DOHH2 (cell line): ENCODE measurements around the gene SHCBP1L.

ENCODE experiments used
- EZH2phosphoT487 ChIP-seq: fragments of 200-600 bp; sonication (generic); IDR thresholded peaks from 2 replicates; pipeline ENCODE4 v1.6.1; 2017; ENCODE audit warnings: borderline replicate concordance, mild to moderate bottlenecking, antibody characterized with exemption, low read length, moderate library complexity, mixed read lengths
- TF ChIP-seq, protein P1 (sequence below): fragments of 200-600 bp; sonication (generic); IDR thresholded peaks from one replicate; pipeline ENCODE4 v1.5.1; 2014; ENCODE audit warnings: antibody characterized with exemption, mild to moderate bottlenecking, low read depth, low read length; ENCODE audit not compliant: poor library complexity, severe bottlenecking

DNA sequence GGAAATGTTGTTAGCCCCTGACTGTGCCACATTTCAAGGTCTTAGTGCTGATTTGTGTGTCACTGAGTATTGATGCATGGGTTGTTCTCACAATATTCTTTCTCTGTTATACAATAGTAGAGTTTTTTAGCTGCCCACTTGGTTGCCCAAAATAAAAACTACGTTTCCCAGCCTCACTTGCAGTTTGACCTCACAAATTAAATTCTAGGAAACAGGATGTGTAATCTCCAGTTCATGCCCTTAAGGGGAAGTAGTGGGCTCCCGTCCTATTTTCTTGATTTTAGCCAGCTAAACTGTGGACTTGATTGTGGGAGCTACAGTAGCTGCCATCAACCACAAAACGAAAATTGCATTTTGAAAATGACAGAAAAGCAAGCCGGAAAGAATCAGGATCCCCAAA lies 42.9 kb upstream of the SHCBP1L start:
- TF ChIP-seq, protein P1, sequence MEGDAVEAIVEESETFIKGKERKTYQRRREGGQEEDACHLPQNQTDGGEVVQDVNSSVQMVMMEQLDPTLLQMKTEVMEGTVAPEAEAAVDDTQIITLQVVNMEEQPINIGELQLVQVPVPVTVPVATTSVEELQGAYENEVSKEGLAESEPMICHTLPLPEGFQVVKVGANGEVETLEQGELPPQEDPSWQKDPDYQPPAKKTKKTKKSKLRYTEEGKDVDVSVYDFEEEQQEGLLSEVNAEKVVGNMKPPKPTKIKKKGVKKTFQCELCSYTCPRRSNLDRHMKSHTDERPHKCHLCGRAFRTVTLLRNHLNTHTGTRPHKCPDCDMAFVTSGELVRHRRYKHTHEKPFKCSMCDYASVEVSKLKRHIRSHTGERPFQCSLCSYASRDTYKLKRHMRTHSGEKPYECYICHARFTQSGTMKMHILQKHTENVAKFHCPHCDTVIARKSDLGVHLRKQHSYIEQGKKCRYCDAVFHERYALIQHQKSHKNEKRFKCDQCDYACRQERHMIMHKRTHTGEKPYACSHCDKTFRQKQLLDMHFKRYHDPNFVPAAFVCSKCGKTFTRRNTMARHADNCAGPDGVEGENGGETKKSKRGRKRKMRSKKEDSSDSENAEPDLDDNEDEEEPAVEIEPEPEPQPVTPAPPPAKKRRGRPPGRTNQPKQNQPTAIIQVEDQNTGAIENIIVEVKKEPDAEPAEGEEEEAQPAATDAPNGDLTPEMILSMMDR: no peak
- no peak for TF ChIP-seq EZH2phosphoT487
